Measurements from ENCODE around the gene KIRREL3.

Gene KIRREL3

DNA sequence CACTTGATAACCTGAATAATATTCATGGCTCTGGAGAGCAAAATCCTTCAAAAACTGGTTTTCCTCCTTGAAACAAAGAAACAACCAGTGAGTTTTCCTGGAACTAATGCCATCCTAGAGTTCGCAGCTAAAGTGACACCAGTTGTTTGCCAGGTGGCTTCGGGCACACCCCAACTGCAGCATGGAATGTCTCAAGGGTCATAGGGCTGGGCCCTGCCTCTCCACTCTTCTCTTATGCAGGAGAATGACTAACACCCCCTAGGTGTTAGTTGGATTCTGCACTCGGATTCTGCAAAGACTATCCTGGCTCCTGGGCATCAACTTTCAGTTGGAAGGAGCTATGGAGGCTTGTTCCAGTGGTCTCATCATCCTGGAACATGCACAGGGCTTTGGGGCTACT lies 98.8 kb downstream of the KIRREL3 start:
- no peak for DNase-seq

DNA sequence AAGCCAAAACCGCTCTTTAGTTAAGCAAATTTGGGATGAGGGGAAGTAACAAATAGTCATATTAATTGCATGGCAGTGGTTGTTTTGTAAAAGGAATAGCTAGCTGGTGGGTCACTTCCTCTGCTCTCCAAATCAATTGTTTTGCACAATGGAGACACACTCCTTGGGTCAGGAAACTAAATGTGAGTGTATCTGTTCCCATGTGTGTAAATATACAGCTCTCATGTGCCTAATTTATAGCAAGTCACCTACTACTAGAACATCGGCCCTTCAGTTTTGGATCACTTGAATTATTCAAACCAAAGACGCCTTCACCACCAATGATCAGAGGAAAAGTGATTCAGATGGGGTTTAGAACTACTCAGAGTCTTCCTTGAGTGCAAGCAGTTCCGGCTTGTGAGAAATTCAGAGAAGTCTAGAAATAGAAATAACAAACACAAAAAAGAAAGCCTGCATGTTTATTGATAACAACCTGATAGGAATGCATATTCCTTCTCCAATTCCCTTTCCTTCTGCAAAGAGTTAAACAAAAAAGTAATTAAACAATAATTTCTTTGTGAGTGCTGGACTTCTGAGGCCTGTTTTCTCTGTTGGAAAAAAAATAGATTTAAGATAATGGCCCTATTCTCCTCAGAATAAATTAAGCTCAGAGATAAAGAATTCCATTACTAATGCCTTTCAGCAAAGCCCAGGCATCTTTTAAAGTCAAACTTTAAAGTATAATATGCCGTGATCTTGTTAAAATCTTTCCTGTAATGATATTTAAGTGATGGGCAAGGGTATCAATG lies 100.4 kb downstream of the KIRREL3 start:
- no peak for DNase-seq

DNA sequence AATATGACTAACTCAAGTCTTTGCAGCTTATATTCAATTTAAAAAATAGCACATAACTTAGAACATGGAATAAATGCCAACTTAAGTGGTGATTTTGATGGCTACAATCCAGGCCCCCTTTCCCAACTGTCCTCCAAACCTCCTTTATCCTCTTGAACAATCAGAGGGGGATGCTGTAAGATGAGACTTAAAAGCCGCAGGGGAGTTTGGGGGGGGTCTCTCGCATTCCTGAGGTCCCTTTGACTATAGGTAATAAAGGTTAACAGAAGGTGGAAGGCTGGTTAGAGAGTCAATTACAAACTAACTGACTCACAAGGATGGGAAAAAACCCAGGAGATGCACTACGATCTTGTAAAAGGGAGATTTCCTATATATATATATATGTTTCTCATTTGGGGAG lies 101.8 kb downstream of the KIRREL3 start:
- DNase-seq: no peak

DNA sequence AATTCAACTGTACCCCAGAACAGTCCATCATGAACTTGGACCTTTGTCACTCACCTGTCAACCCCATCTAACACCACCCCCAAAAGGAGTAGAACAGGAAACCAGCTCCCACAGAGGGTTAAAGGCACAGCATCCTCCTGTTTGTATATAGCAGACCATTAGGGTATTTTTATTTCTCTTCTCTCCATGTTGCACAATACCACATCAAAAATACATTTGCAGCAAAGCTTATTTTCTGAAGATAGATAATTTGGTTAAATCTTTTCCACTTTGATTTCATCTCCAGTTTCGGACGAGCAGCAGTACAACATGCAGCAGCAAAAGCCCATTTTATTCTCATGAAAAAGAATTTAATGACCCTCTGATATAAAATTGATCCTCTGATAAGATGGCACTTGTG lies 103.1 kb downstream of the KIRREL3 start:
- no peak for DNase-seq

DNA sequence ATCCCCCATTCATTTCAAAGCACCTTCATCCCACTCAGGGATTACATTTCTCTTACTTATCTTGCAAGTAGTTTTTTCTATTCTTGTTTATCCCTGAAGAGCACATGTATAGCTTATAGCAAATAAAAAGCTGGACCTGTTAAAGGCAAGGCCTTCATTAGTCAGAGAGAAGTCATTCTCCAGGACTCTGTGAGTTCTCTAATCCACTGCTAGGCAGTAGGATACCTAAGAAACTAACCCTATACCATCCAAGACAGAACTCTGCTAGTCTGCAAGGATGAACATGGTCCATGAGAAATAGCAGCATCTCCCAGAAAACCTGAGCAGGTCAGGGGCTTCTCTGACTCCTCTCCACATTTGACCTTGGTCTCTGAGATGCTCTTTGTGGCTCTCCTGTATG lies 104.5 kb downstream of the KIRREL3 start:
- no peak for DNase-seq

DNA sequence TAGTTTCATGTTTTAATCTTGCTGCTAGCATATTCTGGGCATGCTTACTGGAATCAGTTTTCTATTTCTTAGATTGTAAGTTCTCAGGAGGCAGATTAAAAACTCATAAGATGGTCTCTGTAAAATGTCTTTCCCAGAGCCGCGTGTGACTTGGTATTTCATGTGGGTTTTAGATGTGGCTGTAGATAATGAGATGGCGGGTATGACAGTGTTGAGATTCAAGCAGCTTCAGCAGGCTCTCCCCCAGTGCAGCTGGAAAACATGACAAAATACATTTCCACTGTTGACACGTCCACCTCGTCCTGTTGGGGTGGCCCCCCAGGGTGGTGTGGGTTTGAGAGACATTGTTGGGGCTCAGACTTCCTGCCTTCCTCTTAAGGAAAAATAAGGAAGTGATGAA lies 106.8 kb downstream of the KIRREL3 start:
- DNase-seq: no peak

DNA sequence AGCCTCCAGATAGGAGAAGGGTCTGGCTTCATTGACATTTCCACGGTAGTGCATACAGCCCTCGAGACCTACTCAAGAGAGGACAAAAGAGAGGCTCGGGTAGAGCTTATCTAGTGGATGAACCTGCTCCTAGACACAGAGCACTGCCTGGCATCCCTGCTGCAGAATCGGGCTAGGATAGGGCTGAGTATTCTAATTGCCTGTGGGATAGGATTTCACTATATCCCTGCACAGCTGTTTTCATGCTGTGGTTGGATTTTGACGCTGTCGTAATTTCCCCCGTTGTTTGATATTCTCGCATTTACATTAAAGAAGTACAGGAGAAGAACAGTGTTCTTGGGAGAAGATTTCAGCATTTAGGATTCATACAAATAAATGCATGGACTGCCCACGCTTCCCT lies 107.8 kb downstream of the KIRREL3 start:
- DNase-seq: no peak

DNA sequence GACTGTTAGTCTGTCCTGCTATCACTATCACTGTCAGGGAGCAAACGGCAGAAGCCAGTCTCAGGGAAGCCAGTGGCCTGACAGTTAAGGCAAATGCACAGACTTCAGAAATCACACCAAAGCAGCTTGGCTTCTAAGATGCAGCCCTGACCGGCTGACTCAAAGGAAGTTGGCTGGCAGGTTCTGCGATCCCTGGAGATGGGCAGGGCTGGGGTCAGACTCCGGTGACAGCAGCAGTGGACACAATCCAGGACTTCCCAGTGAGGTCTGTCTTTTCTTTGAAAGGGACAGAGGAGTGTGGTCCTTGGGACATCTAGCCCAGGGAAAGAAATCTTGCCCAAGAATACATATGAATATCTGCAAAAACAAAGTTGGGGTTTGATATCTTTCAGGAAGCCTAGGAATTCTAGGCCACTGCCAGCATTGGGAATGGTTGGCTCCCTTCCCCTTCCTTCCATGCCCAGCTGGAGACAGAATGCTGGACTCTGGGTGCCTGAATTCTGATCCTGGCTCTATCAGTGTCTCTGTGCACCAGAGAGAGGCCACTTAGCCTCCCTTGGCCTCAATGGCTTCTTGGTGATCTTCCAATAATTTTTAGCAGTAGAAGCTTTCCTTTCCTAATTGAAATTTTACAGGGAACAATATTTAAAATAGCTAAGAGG lies 108.9 kb downstream of the KIRREL3 start:
- no peak for DNase-seq

DNA sequence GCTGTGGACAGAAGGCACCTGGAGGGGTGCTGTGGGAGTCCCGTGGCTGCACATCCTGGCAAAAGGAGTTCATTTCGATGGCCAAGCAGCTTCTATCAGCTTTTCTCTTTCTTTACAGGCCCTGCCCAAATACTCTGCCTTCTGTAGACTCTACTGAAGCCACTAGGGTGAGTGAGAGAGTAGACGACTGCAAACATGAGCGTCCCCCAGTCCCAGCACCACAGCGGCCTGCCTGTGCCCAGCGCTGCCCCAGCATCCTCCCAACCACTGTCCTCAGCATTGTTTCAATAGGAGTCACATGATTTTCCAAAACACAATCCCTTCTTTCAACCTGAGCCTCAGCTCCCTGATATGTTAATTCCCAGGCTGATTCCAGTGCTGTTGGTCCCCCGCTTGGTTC lies 110.0 kb downstream of the KIRREL3 start:
- DNase-seq: no peak

DNA sequence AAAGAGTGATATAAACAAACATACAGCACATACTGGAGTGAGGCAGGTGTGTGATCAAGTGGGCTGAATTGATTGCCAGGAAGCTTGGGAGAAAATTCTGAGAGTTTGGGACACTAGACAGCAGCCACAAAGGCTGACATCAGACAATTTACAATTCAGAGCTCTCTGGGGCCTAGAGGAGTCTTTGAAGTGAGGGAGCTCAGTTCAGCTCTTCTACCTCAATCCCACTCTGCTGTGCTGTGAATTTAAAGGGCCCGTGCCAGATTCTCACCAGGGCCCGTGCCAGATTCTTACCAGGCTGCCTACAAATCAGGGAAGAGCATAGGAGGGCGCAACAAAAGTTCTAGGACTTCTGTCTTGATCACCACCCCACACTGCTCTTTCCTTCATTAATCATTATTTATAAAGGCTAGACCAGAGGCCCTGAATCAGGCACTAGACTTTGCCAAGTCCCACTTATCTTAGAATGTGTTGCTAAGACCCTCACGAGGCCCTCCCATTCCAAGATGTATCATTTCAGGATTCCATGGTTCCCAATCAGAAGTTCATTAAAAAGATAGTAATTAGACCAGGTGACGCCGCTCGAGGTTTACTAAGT lies 112.4 kb downstream of the KIRREL3 start:
- no peak for DNase-seq

DNA sequence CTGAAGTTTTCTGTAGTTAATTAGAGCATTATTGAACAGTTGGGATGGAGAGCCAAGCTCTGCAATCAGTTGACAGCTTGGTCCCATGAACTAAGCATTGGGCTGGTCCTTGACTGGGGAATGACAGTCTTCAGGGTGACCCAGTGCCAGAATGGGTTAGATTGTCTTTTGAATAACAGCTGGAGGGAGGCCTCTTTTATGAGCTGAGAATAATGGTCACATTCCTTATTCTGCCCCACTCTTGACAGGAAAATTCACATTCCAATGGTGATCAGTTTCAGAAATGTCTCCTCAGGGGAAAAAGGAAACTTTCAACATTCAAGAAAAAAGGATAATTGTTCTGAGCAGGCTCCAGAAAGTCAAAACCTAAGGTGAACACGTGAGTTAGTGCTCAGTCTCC lies 113.9 kb downstream of the KIRREL3 start:
- DNase-seq: no peak

DNA sequence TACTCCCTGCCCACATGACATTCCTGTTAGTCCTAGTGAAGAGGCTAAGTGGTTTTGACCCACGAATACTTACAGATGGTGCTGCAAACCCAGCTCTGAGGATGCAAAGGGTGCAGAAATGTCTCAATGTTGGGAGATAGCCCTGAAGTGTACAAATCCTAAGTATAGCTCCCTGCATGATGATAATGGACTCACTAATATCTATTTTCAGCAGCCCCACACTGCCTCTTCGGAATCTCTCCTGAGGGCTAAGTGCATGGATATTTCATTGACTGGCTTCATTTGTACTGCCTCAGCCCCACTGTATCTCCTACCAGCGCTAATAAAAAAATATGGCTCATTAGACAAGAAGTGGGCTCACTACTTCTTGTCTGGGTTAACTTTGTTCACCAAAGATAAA lies 114.5 kb downstream of the KIRREL3 start:
- no peak for DNase-seq

DNA sequence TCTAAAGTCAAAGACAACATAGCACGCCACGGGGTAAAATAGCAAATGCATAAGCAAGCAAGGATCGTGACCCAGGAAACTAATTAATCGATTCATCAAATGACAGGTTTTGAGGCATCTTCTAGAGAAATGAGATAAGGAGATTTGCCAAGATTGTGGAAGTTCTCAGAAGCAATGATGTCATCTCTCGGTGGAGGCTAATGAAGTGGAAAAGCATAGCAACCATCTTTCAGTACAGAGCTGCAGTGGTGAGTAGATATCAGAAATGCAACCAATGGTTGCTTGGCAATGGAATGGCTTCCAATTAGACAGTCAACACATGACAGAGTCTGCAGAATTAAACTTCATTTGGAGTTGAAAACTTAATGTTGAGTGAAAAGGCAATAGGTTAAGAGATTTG lies 116.0 kb downstream of the KIRREL3 start:
- DNase-seq: no peak

DNA sequence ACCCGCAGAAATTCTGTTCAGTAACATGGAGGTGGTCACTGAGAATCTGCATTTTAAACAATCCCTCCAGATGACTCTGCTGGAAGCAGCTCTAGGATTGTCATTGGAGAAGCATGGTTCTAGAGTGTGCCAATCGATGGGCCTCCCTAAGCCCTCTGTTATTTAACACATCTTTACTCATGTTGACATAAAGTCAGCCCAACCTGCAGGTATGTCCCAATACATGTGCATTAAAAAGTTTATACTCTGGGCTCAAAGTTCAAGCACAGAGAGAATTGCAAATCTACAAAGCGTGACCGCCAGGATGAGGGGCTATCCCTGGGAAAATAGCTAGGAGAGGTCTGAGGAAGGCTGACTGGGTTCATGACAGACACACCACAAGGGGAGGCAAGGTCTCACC lies 116.4 kb downstream of the KIRREL3 start:
- no peak for DNase-seq

DNA sequence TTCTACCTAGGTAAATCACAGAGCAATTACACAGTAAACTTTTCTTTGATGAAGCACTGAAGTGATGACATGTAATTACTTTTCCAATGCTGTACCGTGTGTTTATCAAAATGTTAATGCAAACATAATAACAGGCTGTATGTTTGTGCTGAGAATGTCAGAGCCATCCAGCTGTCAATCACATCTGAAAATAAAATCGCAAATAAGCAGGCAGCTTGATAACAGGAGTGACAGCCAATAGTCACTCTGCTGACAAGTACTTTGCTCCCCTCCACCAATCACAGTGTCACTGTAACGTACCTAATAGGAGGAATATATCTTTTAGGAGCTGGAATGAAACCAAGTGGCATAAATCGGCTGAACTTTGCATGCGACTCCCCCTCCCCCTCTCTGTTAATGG lies 119.7 kb downstream of the KIRREL3 start:
- no peak for DNase-seq

DNA sequence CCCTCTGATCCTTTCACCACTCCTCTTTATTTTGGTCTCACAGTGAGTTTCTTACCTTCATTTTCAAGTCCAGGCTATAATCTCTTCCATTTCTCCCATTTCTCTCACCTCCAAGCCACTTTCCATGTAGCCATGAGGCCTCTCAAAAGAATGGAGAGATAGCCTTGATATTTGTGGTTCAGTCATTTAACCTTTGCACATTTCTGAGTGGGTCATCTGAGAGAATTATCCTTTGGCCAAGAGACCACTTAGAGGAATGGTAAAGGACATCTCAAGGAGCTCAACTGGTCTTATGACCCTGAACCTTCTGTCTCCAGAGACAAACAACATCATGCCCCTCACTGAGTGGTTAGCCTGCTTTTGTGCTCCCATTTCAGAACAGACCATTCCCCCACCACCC lies 121.1 kb downstream of the KIRREL3 start:
- DNase-seq: no peak

DNA sequence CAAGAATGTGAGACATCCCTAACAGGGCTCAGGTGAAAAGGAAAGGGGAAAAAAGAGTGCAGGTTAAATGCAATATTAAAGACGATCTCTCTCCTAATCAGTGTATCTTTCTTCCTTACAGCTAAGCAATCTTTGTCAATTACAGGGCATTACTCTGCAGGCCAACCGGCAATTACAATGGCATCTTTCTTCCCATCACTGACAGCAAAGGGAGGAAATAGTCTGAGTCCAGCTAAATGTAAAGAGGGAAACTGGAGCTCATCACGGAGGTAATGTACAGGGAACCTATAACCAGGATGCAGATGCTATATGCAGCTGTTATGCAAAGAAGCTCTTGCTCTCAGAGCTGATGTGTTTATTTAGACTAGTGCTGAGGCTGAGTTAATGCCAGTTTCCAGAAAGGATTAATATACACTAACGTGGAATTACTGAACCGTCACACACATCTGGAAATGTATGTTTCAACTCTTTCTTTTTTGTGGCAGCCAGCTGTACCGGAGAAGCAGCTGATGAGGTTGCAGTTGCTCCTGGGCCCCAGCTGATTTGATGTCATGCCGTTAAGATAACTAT lies 121.6 kb downstream of the KIRREL3 start:
- no peak for DNase-seq

DNA sequence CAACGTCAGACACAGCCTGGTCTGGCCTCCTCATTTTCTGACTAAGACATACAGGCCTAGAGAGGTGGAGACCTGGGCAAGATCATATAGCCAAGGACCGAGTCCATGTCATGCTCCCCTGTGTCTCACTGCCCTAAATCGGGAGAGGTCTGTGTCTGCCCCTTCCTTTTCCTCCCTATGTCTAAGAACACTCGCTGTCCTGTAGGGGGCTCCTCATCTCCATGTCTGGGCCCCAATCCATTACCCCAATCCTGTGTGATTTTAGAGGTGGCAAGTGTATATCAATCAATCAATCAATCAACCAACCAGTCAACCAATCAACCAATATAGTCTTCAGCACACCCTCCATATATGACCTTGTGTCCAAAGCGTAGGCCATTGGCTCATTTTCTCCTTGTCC lies 125.7 kb downstream of the KIRREL3 start:
- no peak for DNase-seq

DNA sequence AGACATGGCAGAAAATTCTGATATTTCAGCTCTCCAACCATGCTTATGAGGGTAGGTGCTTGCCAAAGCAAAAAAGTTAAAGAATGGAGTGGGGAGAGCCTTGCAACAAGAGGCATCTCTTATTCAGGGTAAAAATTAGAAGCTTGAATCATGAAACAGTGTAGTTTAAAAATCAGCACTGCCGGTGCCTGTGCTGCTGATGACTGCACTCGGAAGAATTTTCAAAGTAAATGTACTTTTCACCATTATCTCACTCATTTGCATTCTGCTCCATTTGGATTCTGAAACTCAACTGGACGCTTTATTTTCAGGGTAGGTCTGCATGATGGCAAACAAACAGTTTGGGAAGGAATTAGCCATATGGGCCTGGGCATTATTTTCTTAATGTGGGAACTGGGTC lies 126.3 kb downstream of the KIRREL3 start:
- DNase-seq: no peak

DNA sequence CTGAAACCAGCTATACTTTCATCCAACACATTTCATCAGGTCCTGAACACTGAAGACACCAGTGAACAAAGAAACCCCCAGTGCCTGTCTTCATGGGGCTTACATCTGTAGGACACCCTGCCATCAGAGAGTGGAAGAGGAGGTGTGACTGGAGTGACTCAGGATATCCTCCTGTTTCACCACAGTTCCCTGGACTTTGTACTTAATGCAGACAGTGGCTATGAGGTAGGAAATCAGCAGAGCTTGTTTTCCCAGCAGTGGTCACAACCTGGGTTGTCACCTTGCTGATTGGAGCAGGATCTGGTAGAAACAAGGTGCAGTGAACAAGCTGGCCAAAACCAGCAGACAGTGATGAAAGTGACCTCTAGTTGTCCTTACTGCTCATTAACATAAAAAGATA lies 128.8 kb downstream of the KIRREL3 start:
- DNase-seq: no peak

DNA sequence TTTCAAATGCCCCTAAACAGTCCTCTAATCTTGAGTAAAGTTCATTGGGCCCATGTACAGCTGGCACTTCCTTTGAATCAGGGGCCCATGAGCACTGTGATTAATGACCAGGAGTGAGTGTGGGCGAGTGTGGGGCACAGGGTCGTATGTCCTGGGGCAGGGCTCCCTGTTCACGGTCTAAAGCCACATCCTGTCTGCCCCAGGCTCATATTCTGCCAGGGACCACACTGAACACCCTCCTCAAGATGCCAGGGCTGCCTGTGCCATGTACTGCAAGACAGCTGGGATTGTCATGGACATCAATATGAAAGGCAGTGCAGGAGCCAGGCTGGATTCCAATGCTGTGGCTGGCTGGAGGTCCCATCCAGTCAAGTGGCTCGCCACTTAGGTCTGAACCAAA lies 130.5 kb downstream of the KIRREL3 start:
- no peak for DNase-seq

DNA sequence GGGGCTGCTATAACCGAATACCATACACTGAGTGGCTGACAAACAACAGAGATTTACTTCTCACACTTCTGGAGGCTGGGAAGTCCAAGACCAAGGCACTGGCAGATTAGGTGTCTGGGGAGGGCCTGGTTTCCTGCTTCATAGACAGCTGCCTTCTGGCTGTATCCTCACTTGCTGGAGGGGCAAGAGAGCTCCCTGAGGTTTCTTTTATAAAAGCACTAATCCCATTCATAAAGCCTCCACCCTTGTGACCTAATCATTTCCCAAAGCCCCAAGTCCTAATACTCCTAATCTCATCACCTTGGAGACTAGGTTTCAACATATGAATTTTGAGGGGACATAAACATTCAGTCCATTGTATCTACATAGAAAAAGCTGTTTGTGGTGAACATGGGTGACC lies 131.8 kb downstream of the KIRREL3 start:
- no peak for DNase-seq

DNA sequence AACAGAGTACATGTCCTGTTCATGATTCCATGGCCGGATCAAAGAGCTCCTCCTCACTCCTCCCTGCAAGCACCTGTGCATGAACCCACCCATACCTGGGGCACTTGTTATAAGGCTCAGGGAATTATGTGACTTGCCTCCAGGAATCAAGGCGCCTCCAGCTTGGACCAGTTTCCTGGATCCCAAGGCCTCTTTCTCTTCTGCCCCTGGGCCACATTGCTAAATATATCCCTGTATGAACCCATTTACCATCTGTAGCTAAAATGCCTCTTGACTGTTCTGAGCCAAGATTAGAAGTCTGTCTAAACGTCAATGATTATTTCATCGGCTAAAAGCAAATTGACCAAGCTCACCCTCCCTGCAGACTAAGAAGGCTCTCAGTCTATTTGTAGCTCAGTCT lies 135.6 kb downstream of the KIRREL3 start:
- no peak for DNase-seq
